Upper lobe of left lung (tissue), 6 donors: Measurements from ENCODE around the gene LGR5. TPM values are rescaled to one million over a fixed set of nuclear protein-coding genes. Genes with fewer than 3 reads are reported as not detected.

Experiments used
- ATAC-seq, 2 donors: fragments of 200-7000 bp; cut with Tn5 transposase; one replicate each; pipeline ENCODE4 v1.9.1; 2022; ENCODE audit warnings: mild to moderate bottlenecking in 2 of 2, moderate library complexity in 2 of 2; ENCODE audit not compliant: low FRiP score in 2 of 2
- DNase-seq, 2 donors: peaks; one replicate each; pipeline ENCODE4 v3.0.0-alpha.2; 2019 to 2020
- H3K27ac ChIP-seq, 4 donors: fragments of 200-600 bp; sonication (generic); one replicate each; pipeline ENCODE4 v1.5.1; 2016 to 2019
- H3K27me3 ChIP-seq, 4 donors: fragments of 200-600 bp; sonication (generic); one replicate each; pipeline ENCODE4 v1.5.1; 2017 to 2019
- H3K36me3 ChIP-seq, 4 donors: fragments of 200-600 bp; sonication (generic); one replicate each; pipeline ENCODE4 v1.5.1; 2016 to 2019
- H3K4me1 ChIP-seq, 4 donors: fragments of 200-600 bp; sonication (generic); one replicate each; pipeline ENCODE4 v1.5.1; 2018 to 2019
- H3K4me3 ChIP-seq, 4 donors: fragments of 200-600 bp; sonication (generic); one replicate each; pipeline ENCODE4 v1.5.1; 2017 to 2019; ENCODE audit warnings: mild to moderate bottlenecking in 2 of 4, moderate library complexity in 1 of 4
- H3K9me3 ChIP-seq, 4 donors: fragments of 200-600 bp; sonication (generic); one replicate each; pipeline ENCODE4 v1.5.1; 2018 to 2019
- EP300 ChIP-seq, 4 donors: sonication (generic); formaldehyde crosslinking; IDR thresholded peaks; one replicate each; pipeline ENCODE4 v1.5.1; 2017; ENCODE audit warnings: antibody characterized with exemption in 4 of 4, control low read depth in 2 of 4
- POLR2A ChIP-seq, 4 donors: fragments of 450-650 bp; IDR thresholded peaks; one replicate each; pipeline ENCODE4 v1.5.1; 2016 to 2017; ENCODE audit warnings: antibody characterized with exemption in 4 of 4, mild to moderate bottlenecking in 2 of 4
- POLR2AphosphoS5 ChIP-seq, 2 donors: sonication (generic); formaldehyde crosslinking; IDR thresholded peaks; one replicate each; pipeline ENCODE4 v1.5.1; 2017; ENCODE audit warnings: antibody characterized with exemption in 2 of 2
- WGBS, 2 donors: methylation state at CpG; one replicate each; pipeline ENCODE4 v1.1.5; 2017 to 2018; 5-methylcytosine and 5-hydroxymethylcytosine counted together
- total RNA-seq, 6 donors: library from RNA; depleted of rRNA in 4 of 6; stranded (reverse); fragments of >200 nt in 4 of 6; gene quantifications; one replicate each; pipeline versions ENCODE4 v1.1.0 to v1.2.1, GENCODE V29; 2016 to 2021
- TF ChIP-seq, protein P1 (sequence below), 6 experiments: fragments of 450-650 bp in 4 of 6; fragments of 200-600 bp in 2 of 6; sonication (generic) in 2 of 6; IDR thresholded peaks; one replicate each; pipeline ENCODE4 v1.5.1; 2016 to 2019; ENCODE audit warnings: antibody characterized with exemption in 6 of 6
- donor health status: DM: no; HTN: no; CAD: no; lungs with moderate emphysema.
- donor health status: DM: no; HTN: yes; CAD: no; lungs with severe emphysema.

LGR5 gene
- total RNA-seq, 6 donors from 2014 or later = 0.27 to 1.2 (median 0.75) TPM; not detected in 2

DNA sequence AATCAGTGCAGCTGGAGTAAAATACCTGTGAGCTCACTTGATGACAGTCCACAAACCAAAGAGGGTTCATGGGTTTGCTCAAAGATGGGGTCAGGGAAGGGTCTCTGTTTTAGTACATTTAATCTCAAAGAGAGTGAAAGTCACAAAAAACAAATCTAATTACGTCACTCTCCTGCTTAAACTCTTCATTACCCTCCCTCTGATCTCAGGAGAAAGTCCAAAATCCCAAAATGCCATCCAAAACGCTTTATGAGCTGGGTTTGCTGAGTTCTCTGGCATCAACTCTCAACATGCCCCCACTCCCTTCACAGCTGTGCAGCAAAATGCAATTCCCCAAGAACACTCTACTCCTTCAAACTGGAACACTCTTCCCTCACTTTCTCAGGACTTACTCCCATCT is 40.4 kb upstream of the LGR5 start:
- no peak for TF ChIP-seq POLR2A (IDR thresholded peaks at IDR 0.05)
- TF ChIP-seq, protein P1, sequence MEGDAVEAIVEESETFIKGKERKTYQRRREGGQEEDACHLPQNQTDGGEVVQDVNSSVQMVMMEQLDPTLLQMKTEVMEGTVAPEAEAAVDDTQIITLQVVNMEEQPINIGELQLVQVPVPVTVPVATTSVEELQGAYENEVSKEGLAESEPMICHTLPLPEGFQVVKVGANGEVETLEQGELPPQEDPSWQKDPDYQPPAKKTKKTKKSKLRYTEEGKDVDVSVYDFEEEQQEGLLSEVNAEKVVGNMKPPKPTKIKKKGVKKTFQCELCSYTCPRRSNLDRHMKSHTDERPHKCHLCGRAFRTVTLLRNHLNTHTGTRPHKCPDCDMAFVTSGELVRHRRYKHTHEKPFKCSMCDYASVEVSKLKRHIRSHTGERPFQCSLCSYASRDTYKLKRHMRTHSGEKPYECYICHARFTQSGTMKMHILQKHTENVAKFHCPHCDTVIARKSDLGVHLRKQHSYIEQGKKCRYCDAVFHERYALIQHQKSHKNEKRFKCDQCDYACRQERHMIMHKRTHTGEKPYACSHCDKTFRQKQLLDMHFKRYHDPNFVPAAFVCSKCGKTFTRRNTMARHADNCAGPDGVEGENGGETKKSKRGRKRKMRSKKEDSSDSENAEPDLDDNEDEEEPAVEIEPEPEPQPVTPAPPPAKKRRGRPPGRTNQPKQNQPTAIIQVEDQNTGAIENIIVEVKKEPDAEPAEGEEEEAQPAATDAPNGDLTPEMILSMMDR (IDR thresholded peaks at IDR 0.05) = no peak
- no peak for TF ChIP-seq EP300 (IDR thresholded peaks at IDR 0.05)
- TF ChIP-seq POLR2AphosphoS5 (IDR thresholded peaks at IDR 0.05) = no peak
- Histone ChIP-seq H3K4me3 (no peak overlapping the region), H3K27ac (no peak overlapping the region), H3K36me3 (no peaks in the 10 kb centered on the region), H3K27me3 (no peaks in the 10 kb centered on the region), H3K9me3 (no peaks in the 10 kb centered on the region), H3K4me1 (no peaks in the 10 kb centered on the region)
- DNase-seq (no peak), ATAC-seq (no peak)
- 67 to 73% methylated on average over 2 of the region's 2 CpGs for WGBS, 2 donors

DNA sequence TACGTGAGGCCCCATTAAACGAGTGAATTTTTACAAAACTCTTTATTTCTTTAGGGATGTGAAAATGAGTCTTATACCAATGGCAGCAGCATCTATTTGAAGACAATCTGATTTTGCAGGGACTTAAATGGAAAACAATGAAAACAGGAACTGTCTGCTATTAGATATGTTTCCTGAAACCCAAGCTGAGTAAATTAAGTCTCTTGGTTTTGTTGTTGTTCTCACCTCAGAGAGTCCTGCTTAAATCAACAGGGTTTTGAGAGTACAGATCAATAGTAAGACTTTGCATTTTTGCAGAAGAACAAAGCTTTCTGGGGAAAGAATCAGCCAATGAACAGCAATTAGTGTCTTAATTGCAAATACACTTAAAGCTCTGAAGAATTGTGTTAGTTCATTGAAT is 39.1 kb upstream of the LGR5 start:
- Histone ChIP-seq H3K36me3 (no peaks in the 10 kb centered on the region), H3K27ac (no peak overlapping the region), H3K4me3 (no peak overlapping the region), H3K4me1 (no peaks in the 10 kb centered on the region), H3K27me3 (no peaks in the 10 kb centered on the region), H3K9me3 (no peaks in the 10 kb centered on the region)
- ATAC-seq (no peak), DNase-seq (no peak)
- TF ChIP-seq POLR2A (IDR thresholded peaks at IDR 0.05) = no peak
- WGBS, 2 donors = 52 to 61% methylated on average over 2 of the region's 2 CpGs

DNA sequence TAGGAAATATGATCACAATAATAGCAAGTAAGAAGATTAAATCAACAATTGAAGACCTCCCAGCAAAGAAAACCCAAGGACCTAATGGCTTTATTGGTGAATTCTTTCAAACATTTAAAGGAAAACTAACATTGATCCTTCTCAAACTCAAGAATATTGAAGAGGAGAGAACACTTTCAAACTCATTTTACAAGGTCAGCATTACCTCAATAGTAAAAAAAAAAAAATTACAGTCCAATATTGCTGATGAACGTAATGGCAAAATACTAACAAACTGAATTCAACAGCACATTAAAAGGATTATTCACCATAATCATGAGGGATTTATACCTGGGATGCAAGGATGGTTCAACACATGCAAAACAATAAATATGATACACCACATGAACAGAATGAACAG is 33.7 kb upstream of the LGR5 start:
- no peaks in the 10 kb centered on the region for H3K4me1 ChIP-seq
- no peaks in the 10 kb centered on the region for H3K36me3 ChIP-seq
- no peak overlapping the region for H3K4me3 ChIP-seq
- ATAC-seq (no peak), DNase-seq (no peak)
- H3K9me3 ChIP-seq = peaks cover 0 to 11% (median 1%) of the 10 kb centered on the region in 4 donors
- TF ChIP-seq POLR2A (IDR thresholded peaks at IDR 0.05) = no peak
- TF ChIP-seq EP300 (IDR thresholded peaks at IDR 0.05) = no peak
- TF ChIP-seq, protein P1 (IDR thresholded peaks at IDR 0.05) = no peak
- no peak for TF ChIP-seq POLR2AphosphoS5 (IDR thresholded peaks at IDR 0.05)
- no peaks in the 10 kb centered on the region for H3K27me3 ChIP-seq
- no peak overlapping the region for H3K27ac ChIP-seq
- WGBS, 2 donors = 73 to 90% methylated on average over 1 of the region's 1 CpG

DNA sequence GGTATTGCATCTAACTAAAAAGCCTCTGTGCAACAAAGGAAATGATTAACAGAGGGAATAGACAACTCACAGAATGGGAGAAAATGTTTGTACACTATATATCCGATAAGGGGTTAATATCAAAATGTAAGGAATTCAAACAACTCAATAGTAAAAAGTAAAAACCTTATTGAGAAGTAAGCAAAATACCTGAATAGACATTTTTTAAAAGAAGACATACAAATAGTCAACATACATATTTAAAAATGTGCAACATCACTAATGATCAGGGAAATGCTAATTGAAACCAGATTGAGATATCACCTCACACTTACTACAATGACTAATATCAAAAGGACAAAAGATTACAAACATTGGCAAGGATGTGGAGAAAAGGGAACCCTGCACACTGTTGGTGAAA is 31.9 kb upstream of the LGR5 start:
- ATAC-seq (no peak), DNase-seq (no peak)
- TF ChIP-seq, protein P1 (IDR thresholded peaks at IDR 0.05) = no peak
- TF ChIP-seq POLR2A (IDR thresholded peaks at IDR 0.05) = no peak
- TF ChIP-seq POLR2AphosphoS5 (IDR thresholded peaks at IDR 0.05) = no peak
- TF ChIP-seq EP300 (IDR thresholded peaks at IDR 0.05) = no peak
- Histone ChIP-seq H3K4me3 (no peak overlapping the region), H3K27ac (no peak overlapping the region), H3K9me3 (peaks cover 0 to 12% (median 2%) of the 10 kb centered on the region in 4 donors), H3K36me3 (no peaks in the 10 kb centered on the region), H3K4me1 (no peaks in the 10 kb centered on the region), H3K27me3 (no peaks in the 10 kb centered on the region)
- 93 to 94% methylated on average over 1 of the region's 1 CpG for WGBS, 2 donors

DNA sequence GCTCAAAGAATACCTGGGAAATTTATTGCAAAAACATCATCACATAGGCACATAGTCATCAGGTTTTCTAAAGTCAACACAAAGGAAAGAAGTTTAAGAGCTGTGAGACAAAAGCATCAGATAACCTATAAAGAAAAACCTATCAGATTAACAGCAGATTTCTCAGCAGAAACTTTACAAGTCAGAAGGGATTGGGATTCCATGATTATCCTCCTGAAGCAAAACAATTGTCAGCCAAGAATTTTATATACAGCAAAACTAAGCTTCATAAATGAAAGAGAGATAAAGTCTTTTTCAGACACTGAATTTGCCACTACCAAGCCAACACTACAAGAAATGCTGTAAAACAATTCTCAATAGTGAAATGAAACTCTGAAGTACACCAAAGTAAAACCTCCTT is 28.8 kb upstream of the LGR5 start:
- Histone ChIP-seq H3K27ac (no peak overlapping the region), H3K27me3 (no peaks in the 10 kb centered on the region), H3K4me3 (no peak overlapping the region), H3K4me1 (no peaks in the 10 kb centered on the region), H3K9me3 (peaks cover 0 to 12% (median 4%) of the 10 kb centered on the region in 4 donors), H3K36me3 (no peaks in the 10 kb centered on the region)
- TF ChIP-seq POLR2AphosphoS5 (IDR thresholded peaks at IDR 0.05) = no peak
- TF ChIP-seq EP300 (IDR thresholded peaks at IDR 0.05) = no peak
- no peak for TF ChIP-seq POLR2A (IDR thresholded peaks at IDR 0.05)
- TF ChIP-seq, protein P1 (IDR thresholded peaks at IDR 0.05) = no peak
- ATAC-seq (no peak), DNase-seq (no peak)
